GM12892 (cell line): Measurements from ENCODE around the gene IQGAP2.
A peak's percentile ranks its signal among the peaks of the same experiment; 100 is the strongest.

Experiments used
- DNase-seq: peaks from one replicate; pipeline ENCODE4 v3.0.0; 2011; ENCODE audit not compliant: insufficient read length
- FAIRE-seq: peaks from 2 replicates; lab custom pipeline; 2011; peaks lifted over from hg19 to GRCh38; lab: Jason Lieb, UNC
- POLR2A ChIP-seq: IDR thresholded peaks from 2 replicates; pipeline ENCODE4 v1.6.1; 2011; ENCODE audit warnings: low read depth, low read length, control low read depth
- POLR2AphosphoS5 ChIP-seq: IDR thresholded peaks from 2 replicates; pipeline ENCODE4 v1.6.1; 2011; ENCODE audit warnings: low read depth, low read length, control low read depth
- TAF1 ChIP-seq: IDR thresholded peaks from 2 replicates; pipeline ENCODE4 v1.6.1; 2011; ENCODE audit warnings: low read depth, mild to moderate bottlenecking, control low read depth, low read length, borderline replicate concordance

Gene IQGAP2

GRCh38 chr5:76720988-76721569 lies 318.0 kb downstream of the IQGAP2 start:
- FAIRE-seq (peak; percentile 70), DNase-seq (no peak)
- TF ChIP-seq POLR2AphosphoS5 (no peak), POLR2A (no peak), TAF1 (no peak)

- TF ChIP-seq POLR2A (no peak), POLR2AphosphoS5 (no peak), TAF1 (no peak)
- DNase-seq (no peak), FAIRE-seq (no peak)
These were observed 320.2 kb downstream of the IQGAP2 start for GRCh38 chr5:76723266-76723665.

- FAIRE-seq (no peak), DNase-seq (no peak)
- TF ChIP-seq TAF1 = no peak
- TF ChIP-seq POLR2AphosphoS5 = no peak
- TF ChIP-seq POLR2A = no peak
These were observed 320.8 kb downstream of the IQGAP2 start for GRCh38 chr5:76723906-76724305.

GRCh38 chr5:76724871-76725270 lies 321.8 kb downstream of the IQGAP2 start:
- DNase-seq (no peak), FAIRE-seq (peak; percentile 5)
- TF ChIP-seq POLR2AphosphoS5 (no peak), POLR2A (no peak), TAF1 (no peak)

- no peak for DNase-seq
- no peak for TF ChIP-seq TAF1
- TF ChIP-seq POLR2A = no peak
- TF ChIP-seq POLR2AphosphoS5 = no peak
- no peak for FAIRE-seq
These were observed 325.9 kb downstream of the IQGAP2 start for GRCh38 chr5:76728965-76729364.

GRCh38 chr5:76729373-76730290 lies 326.5 kb downstream of the IQGAP2 start:
- TF ChIP-seq POLR2AphosphoS5 (no peak), POLR2A (no peak), TAF1 (no peak)
- DNase-seq (no peak), FAIRE-seq (no peak)

- TF ChIP-seq POLR2AphosphoS5 = no peak
- peak; percentile 31; the same call in 1 of the 2 replicates for TF ChIP-seq POLR2A
- no peak for DNase-seq
- FAIRE-seq = no peak
These were observed 329.4 kb downstream of the IQGAP2 start for GRCh38 chr5:76732405-76733048.

GRCh38 chr5:76733049-76733417 lies 329.9 kb downstream of the IQGAP2 start:
- DNase-seq (no peak), FAIRE-seq (no peak)
- TF ChIP-seq POLR2AphosphoS5 (no peak), TAF1 (no peak), POLR2A (no peak)

- DNase-seq (no peak), FAIRE-seq (no peak)
- TF ChIP-seq TAF1 (no peak), POLR2AphosphoS5 (no peak), POLR2A (no peak)
These were observed 332.9 kb downstream of the IQGAP2 start for GRCh38 chr5:76735762-76736545.

GRCh38 chr5:76736679-76737556 lies 333.8 kb downstream of the IQGAP2 start:
- TF ChIP-seq TAF1 (no peak), POLR2AphosphoS5 (no peak), POLR2A (no peak)
- DNase-seq (no peak), FAIRE-seq (peak; percentile 17)
